GM18870 (cell line): ENCODE data around the gene PCDHA5.
"Not testable (repeated sequence)": the region's sequence is repeated elsewhere in the genome, so short reads cannot be mapped to it uniquely, and the experiment has no call there.

Experiments used
- ATAC-seq: cut with Tn5 transposase; IDR thresholded peaks from one replicate; pipeline ENCODE4 v1.9.1; 2021; ENCODE audit warnings: moderate library complexity; ENCODE audit not compliant: unreplicated experiment

Gene PCDHA5

GRCh38 chr5:140822969-140823368 lies 1.6 kb downstream of the PCDHA5 start:
- not testable (repeated sequence) for ATAC-seq

- no peak for ATAC-seq
Measured at GRCh38 chr5:140823475-140823874, 2.1 kb downstream of the PCDHA5 start.

GRCh38 chr5:140827704-140828361 lies 6.4 kb downstream of the PCDHA5 start, which contains the start of gene PCDHA6:
TSS of gene PCDHA6 (plus strand) at chr5:140827960. CDS start at chr5:140828092, 132 bp downstream.
- no peak for ATAC-seq

- ATAC-seq, result no peak
Measured at GRCh38 chr5:140828362-140828737, 6.9 kb downstream of the PCDHA5 start.

- not testable (repeated sequence) for ATAC-seq
Measured at GRCh38 chr5:140829511-140830501, 8.4 kb downstream of the PCDHA5 start.

GRCh38 chr5:140833993-140834392 lies 12.6 kb downstream of the PCDHA5 start, which contains the start of gene PCDHA7:
TSS of gene PCDHA7 (plus strand) at chr5:140834269. CDS start at chr5:140834384, 115 bp downstream.
- ATAC-seq, result no peak

GRCh38 chr5:140834439-140835008 lies 13.1 kb downstream of the PCDHA5 start:
- ATAC-seq, result not testable (repeated sequence)

- no peak for ATAC-seq
Measured at GRCh38 chr5:140835622-140836510, 14.5 kb downstream of the PCDHA5 start.

- no peak for ATAC-seq
Measured at GRCh38 chr5:140840978-140841962, 19.9 kb downstream of the PCDHA5 start, which contains the start of gene PCDHA8. TSS of gene PCDHA8 (plus strand) at chr5:140841187. CDS start at chr5:140841322, 135 bp downstream.

- ATAC-seq, result no peak
Measured at GRCh38 chr5:140842798-140843733, 21.7 kb downstream of the PCDHA5 start.

- ATAC-seq, result not testable (repeated sequence)
Measured at GRCh38 chr5:140848139-140849102, 27.0 kb downstream of the PCDHA5 start, which contains the start of gene PCDHA9. TSS of gene PCDHA9 (plus strand) at chr5:140848382. CDS start at chr5:140848496, 114 bp downstream.

- ATAC-seq, result not testable (repeated sequence)
Measured at GRCh38 chr5:140849831-140850634, 28.6 kb downstream of the PCDHA5 start.

- ATAC-seq, result no peak
Measured at GRCh38 chr5:140855772-140856674, 34.6 kb downstream of the PCDHA5 start, which contains the start of gene PCDHA10. TSS of gene PCDHA10 (plus strand) at chr5:140855897. CDS start at chr5:140856049, 152 bp downstream.

- no peak for ATAC-seq
Measured at GRCh38 chr5:140857177-140857986, 36.0 kb downstream of the PCDHA5 start.
